HCT116 (cell line): ENCODE data around the gene TCEA3. TPM values are rescaled to one million over a fixed set of nuclear protein-coding genes. Genes with fewer than 3 reads are reported as not detected.

Experiments used
- ATAC-seq: fragments of 200-7000 bp; cut with Tn5 transposase; 2 replicates; pipeline ENCODE4 v1.9.1; 2020; ENCODE audit warnings: mild to moderate bottlenecking, moderate library complexity
- BruUV-seq: library from RNA; stranded (reverse); fragments of 400-500 nt; replicated peaks from 2 replicates; lab custom pipeline; 2021; lab: Mats Ljungman, UMichigan
- CTCF ChIA-PET: fragments of 300-600 bp; sonication (Branson Sonifier 250); formaldehyde crosslinking; loops from one replicate; lab custom pipeline; 2021; ENCODE audit warnings: antibody characterized with exemption; lab: Charles Lee
- POLR2A ChIA-PET: fragments of 300-600, 350-600 bp; sonication (Branson Sonifier 250); formaldehyde crosslinking; loops from one replicate; lab custom pipeline; 2021; ENCODE audit warnings: antibody characterized with exemption; lab: Charles Lee
- RAD21 ChIA-PET, 2 experiments: fragments of 300-600 bp; sonication (Branson Sonifier 250); formaldehyde crosslinking; loops; one replicate each; lab custom pipeline; 2023; ENCODE audit warnings: low total read pairs in 2 of 2; ENCODE audit not compliant: uncharacterized antibody in 2 of 2, unreplicated experiment in 2 of 2, low non-redundant PET in 1 of 2; lab: Charles Lee
- DNase-seq: peaks from one replicate; pipeline ENCODE4 v3.0.0-alpha.2; 2010; ENCODE audit warnings: low read depth, low spot score
- H2AFZ ChIP-seq: fragments of 200-600 bp; shearing (Covaris generic), sonication (generic); 2 replicates; pipeline ENCODE4 v1.6.1; 2017; ENCODE audit warnings: low read depth, mixed run types, mixed read lengths, antibody characterized with exemption, low read length; ENCODE audit not compliant: poor library complexity, severe bottlenecking
- H3K27ac ChIP-seq: 2 replicates; pipeline ENCODE4 v1.5.1; 2012; ENCODE audit warnings: low read depth, low read length
- H3K27me3 ChIP-seq: fragments of 200-600 bp; sonication (generic); 2 replicates; pipeline ENCODE4 v1.6.1; 2016; ENCODE audit warnings: mixed run types, low read length, mixed read lengths; ENCODE audit not compliant: insufficient read depth
- H3K36me3 ChIP-seq, 2 experiments: fragments of 200-500 bp in 1 of 2; fragments of 200-600 bp in 1 of 2; sonication (Bioruptor generic) in 1 of 2; sonication (generic) in 1 of 2; 2 replicates each; pipeline versions ENCODE4 v1.5.1 to v1.6.1; 2014 to 2016; ENCODE audit warnings: low read length in 2 of 2, inconsistent platforms in 1 of 2, mixed read lengths in 1 of 2, mixed run types in 1 of 2; ENCODE audit not compliant: insufficient read depth in 2 of 2, control insufficient read depth in 1 of 2
- H3K4me1 ChIP-seq, 2 experiments: fragments of 200-600 bp in 1 of 2; sonication (generic) in 1 of 2; 2 replicates each; pipeline versions ENCODE4 v1.5.1 to v1.6.1; 2012 to 2017; ENCODE audit warnings: low read length in 2 of 2, inconsistent platforms in 1 of 2, mild to moderate bottlenecking in 1 of 2, mixed read lengths in 1 of 2, mixed run types in 1 of 2, moderate library complexity in 1 of 2; ENCODE audit not compliant: insufficient read depth in 2 of 2, control insufficient read depth in 1 of 2
- H3K4me2 ChIP-seq: fragments of 200-600 bp; sonication (generic); 2 replicates; pipeline ENCODE4 v1.6.1; 2017; ENCODE audit warnings: mixed run types, low read length, mixed read lengths
- H3K4me3 ChIP-seq, 2 experiments: fragments of 200-600 bp in 1 of 2; sonication (generic) in 1 of 2; replicated peaks in 1 of 2; 2 replicates each; pipeline ENCODE4 v1.5.1; 2011 to 2016; ENCODE audit warnings: low read length in 2 of 2, control low read depth in 1 of 2, low read depth in 1 of 2, mild to moderate bottlenecking in 1 of 2, mixed read lengths in 1 of 2, mixed run types in 1 of 2
- H3K79me2 ChIP-seq: fragments of 200-600 bp; sonication (generic); 2 replicates; pipeline ENCODE4 v1.6.1; 2017; ENCODE audit warnings: mild to moderate bottlenecking, mixed run types, low read length, moderate library complexity, mixed read lengths; ENCODE audit not compliant: insufficient read depth
- H3K9ac ChIP-seq: fragments of 200-600 bp; sonication (generic); 2 replicates; pipeline ENCODE4 v1.6.1; 2016; ENCODE audit warnings: low read length, mixed read lengths
- H3K9me2 ChIP-seq: fragments of 200-600 bp; sonication (generic), shearing (Covaris generic); 2 replicates; pipeline ENCODE4 v1.6.1; 2017; ENCODE audit warnings: mixed run types, mild to moderate bottlenecking, moderate library complexity; ENCODE audit not compliant: insufficient read depth
- H3K9me3 ChIP-seq, 2 experiments: fragments of 200-500 bp in 1 of 2; fragments of 200-600 bp in 1 of 2; sonication (Bioruptor generic) in 1 of 2; sonication (generic) in 1 of 2; 2 replicates each; pipeline ENCODE4 v1.6.1; 2014 to 2017; ENCODE audit warnings: low read length in 2 of 2, mixed read lengths in 2 of 2, inconsistent platforms in 1 of 2, low read depth in 1 of 2, mild to moderate bottlenecking in 1 of 2, mixed run types in 1 of 2, moderate library complexity in 1 of 2; ENCODE audit not compliant: control insufficient read depth in 1 of 2, insufficient read depth in 1 of 2
- H4K20me1 ChIP-seq: fragments of 200-600 bp; sonication (generic), shearing (Covaris generic); 2 replicates; pipeline ENCODE4 v1.6.1; 2017; ENCODE audit warnings: mixed run types, mild to moderate bottlenecking, moderate library complexity; ENCODE audit not compliant: insufficient read depth
- ELF1 ChIP-seq: IDR thresholded peaks from 2 replicates; pipeline ENCODE4 v1.6.1; 2012; ENCODE audit warnings: low read depth, borderline replicate concordance
- EZH2 ChIP-seq: fragments of 200-600 bp; sonication (generic); IDR thresholded peaks from 2 replicates; pipeline ENCODE4 v1.6.1; 2017; ENCODE audit warnings: antibody characterized with exemption, mixed run types
- JUND ChIP-seq: IDR thresholded peaks from 2 replicates; pipeline ENCODE4 v1.6.1; 2012
- POLR2AphosphoS5 ChIP-seq: IDR thresholded peaks from 2 replicates; pipeline ENCODE4 v1.6.1; 2011; ENCODE audit warnings: mild to moderate bottlenecking, low read depth, low read length, moderate library complexity
- RAD21 ChIP-seq: IDR thresholded peaks from 2 replicates; pipeline ENCODE4 v1.6.1; 2012; ENCODE audit warnings: low read depth, mild to moderate bottlenecking
- SP1 ChIP-seq: IDR thresholded peaks from 2 replicates; pipeline ENCODE4 v1.6.1; 2012; ENCODE audit warnings: low read depth
- SRF ChIP-seq: IDR thresholded peaks from 2 replicates; pipeline ENCODE4 v1.6.1; 2012; ENCODE audit warnings: low read depth
- TCF7L2 ChIP-seq: IDR thresholded peaks from 2 replicates; pipeline ENCODE4 v1.7.0; 2011; ENCODE audit warnings: borderline replicate concordance, inconsistent platforms; ENCODE audit not compliant: insufficient read depth, insufficient read length; ENCODE audit errors: extremely low read depth
- YY1 ChIP-seq: IDR thresholded peaks from 2 replicates; pipeline ENCODE4 v1.6.1; 2011; ENCODE audit warnings: low read length, low read depth, moderate library complexity, mild to moderate bottlenecking; ENCODE audit not compliant: insufficient replicate concordance; ENCODE audit errors: extremely low read depth
- ZFX ChIP-seq: fragments of 450-650 bp; IDR thresholded peaks from 2 replicates; pipeline ENCODE4 v1.6.1; 2017
- intact Hi-C: fragments of 100-400 bp; cut with micrococcal nuclease; formaldehyde crosslinking; loops from 2 replicates; pipeline ENCODE4 v1.10.0; 2022
- total RNA-seq: library from RNA; stranded (reverse); gene quantifications from one replicate; pipeline ENCODE4 v1.2.1, GENCODE V29; 2021; ENCODE audit not compliant: unreplicated experiment
- TF ChIP-seq, protein P1 (sequence below), 3 experiments: fragments of 200-600 bp in 1 of 3; sonication (generic) in 1 of 3; IDR thresholded peaks in 2 of 3; conservative IDR thresholded peaks in 1 of 3; 2 replicates each; pipeline ENCODE4 v1.5.1; 2012 to 2017; ENCODE audit warnings: low read depth in 2 of 3, low read length in 2 of 3, antibody characterized with exemption in 1 of 3, borderline replicate concordance in 1 of 3, control low read depth in 1 of 3, mild to moderate bottlenecking in 1 of 3, mixed read lengths in 1 of 3, mixed run types in 1 of 3, moderate library complexity in 1 of 3; ENCODE audit not compliant: insufficient read depth in 1 of 3
- TF ChIP-seq, protein P2 (sequence below): IDR thresholded peaks from 2 replicates; pipeline ENCODE4 v1.6.1; 2012; ENCODE audit warnings: low read depth
- TF ChIP-seq, protein P3 (sequence below): IDR thresholded peaks from 2 replicates; pipeline ENCODE4 v1.6.1; 2012

The TCEA3 gene
- total RNA-seq, 1 experiment from 2014 or later = 3.7 TPM

DNA sequence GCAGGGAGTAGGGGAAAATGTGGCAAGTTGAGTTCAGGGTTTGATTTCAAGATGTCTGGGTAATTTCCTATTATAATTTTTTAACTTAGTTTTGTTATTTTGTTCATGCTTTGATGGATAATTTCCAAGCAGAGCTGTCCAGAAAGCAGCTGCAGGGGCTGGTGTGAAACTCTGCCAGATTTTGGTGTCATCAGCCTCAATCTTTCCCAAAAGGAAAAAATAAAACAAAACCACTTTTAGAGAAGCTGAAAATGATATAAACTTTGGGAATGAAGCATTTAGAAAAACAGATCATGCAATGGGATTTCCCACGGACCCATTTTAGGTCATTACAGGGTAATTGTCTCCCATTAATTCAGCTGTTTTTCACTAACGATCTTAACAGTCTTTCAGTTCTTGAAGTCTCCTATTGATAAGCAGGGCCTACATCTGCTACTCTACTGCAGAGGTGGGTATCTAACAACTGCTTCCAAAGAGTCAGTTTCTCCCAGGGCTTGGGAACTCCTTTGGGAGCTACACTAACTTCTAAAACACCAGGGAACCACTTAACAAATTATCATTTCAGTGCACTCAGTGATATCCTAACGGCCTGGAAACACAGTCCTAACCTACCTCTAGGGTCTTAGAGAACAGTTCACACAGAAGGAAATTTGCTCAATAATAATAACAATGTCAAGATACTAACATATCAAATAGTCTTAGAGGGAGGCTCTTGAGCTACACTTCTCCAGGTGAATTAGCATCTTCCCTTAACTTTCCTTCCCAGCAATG, 67.2 kb downstream of the TCEA3 start (continued):
- TF ChIP-seq, protein P1, sequence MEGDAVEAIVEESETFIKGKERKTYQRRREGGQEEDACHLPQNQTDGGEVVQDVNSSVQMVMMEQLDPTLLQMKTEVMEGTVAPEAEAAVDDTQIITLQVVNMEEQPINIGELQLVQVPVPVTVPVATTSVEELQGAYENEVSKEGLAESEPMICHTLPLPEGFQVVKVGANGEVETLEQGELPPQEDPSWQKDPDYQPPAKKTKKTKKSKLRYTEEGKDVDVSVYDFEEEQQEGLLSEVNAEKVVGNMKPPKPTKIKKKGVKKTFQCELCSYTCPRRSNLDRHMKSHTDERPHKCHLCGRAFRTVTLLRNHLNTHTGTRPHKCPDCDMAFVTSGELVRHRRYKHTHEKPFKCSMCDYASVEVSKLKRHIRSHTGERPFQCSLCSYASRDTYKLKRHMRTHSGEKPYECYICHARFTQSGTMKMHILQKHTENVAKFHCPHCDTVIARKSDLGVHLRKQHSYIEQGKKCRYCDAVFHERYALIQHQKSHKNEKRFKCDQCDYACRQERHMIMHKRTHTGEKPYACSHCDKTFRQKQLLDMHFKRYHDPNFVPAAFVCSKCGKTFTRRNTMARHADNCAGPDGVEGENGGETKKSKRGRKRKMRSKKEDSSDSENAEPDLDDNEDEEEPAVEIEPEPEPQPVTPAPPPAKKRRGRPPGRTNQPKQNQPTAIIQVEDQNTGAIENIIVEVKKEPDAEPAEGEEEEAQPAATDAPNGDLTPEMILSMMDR (IDR thresholded peaks at IDR 0.05 in 2 of 3, conservative IDR thresholded peaks at IDR 0.05 in 1 of 3; ENCODE audit: borderline replicate concordance in 1 of 3, insufficient read depth in 1 of 3, low read depth in 2 of 3, low read length in 2 of 3) = no peak
- no peak for TF ChIP-seq ELF1

DNA sequence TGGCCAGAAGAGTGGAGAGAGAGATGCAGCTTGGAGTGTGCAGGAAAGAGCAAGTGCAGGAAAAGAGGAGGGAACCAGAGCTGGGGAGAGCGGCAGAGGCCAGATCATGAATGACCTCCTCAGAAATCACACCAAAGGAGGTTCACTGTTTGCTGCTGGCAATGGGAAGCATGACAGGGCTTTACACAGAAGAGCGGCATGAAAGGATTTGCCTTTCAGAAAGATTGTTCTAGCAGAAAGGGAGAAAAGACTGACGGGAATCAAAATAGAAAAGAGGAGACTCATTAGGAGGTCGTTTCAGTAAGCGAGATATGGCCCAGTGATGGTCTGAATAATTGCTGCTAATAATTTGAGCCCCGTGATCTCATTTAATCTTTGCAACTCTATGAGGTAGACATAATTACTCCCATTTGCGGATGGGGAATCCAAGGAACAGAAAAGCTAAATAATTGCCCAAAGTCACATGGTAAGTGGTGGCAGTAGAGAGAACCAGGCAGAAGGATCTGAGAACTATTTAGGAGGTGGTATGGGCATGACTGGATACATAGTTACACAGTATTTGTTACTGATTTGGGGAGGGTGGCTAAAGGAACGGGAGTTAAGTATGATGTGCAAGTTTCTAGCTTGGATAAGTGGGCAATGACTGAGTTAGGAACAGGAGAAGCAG, 67.9 kb downstream of the TCEA3 start:
- H3K27ac ChIP-seq = no peak overlapping the region
- no peak for DNase-seq
- H3K79me2 ChIP-seq = no peaks in the 10 kb centered on the region
- ATAC-seq = no peak
- no peak overlapping the region for H2AFZ ChIP-seq
- ChIA-PET CTCF (no interaction called here), RAD21 (no interaction called here), POLR2A (interaction anchor here (1.5 to 1.7 kb wide), 2 partner anchors 11 to 12 kb away, joined by 3 to 5 read pairs; partner anchors contain the start of gene HNRNPR)
- peaks cover 0 to 7% of the 10 kb centered on the region in 2 experiments; a peak in 1 of 4 replicates for H3K4me1 ChIP-seq
- peaks cover 12 to 20% of the 10 kb centered on the region in 2 experiments; a peak in 3 of 4 replicates for H3K9me3 ChIP-seq
- intact Hi-C loops = loop anchor here (1.0 kb wide), 1 partner anchor 26 kb away; no protein-coding TSS in a partner anchor
- H3K9me2 ChIP-seq = no peaks in the 10 kb centered on the region
- H4K20me1 ChIP-seq = no peaks in the 10 kb centered on the region
- no peak overlapping the region for H3K9ac ChIP-seq
- no peak for TF ChIP-seq ZFX
- no peak for TF ChIP-seq ELF1
- no peak for TF ChIP-seq POLR2AphosphoS5
- TF ChIP-seq SRF = no peak
- TF ChIP-seq JUND = no peak
- TF ChIP-seq EZH2 = no peak
- TF ChIP-seq TCF7L2 = no peak
- TF ChIP-seq, protein P1 (IDR thresholded peaks at IDR 0.05 in 2 of 3, conservative IDR thresholded peaks at IDR 0.05 in 1 of 3; ENCODE audit: borderline replicate concordance in 1 of 3, insufficient read depth in 1 of 3, low read depth in 2 of 3, low read length in 2 of 3) = no peak
- TF ChIP-seq, protein P2, sequence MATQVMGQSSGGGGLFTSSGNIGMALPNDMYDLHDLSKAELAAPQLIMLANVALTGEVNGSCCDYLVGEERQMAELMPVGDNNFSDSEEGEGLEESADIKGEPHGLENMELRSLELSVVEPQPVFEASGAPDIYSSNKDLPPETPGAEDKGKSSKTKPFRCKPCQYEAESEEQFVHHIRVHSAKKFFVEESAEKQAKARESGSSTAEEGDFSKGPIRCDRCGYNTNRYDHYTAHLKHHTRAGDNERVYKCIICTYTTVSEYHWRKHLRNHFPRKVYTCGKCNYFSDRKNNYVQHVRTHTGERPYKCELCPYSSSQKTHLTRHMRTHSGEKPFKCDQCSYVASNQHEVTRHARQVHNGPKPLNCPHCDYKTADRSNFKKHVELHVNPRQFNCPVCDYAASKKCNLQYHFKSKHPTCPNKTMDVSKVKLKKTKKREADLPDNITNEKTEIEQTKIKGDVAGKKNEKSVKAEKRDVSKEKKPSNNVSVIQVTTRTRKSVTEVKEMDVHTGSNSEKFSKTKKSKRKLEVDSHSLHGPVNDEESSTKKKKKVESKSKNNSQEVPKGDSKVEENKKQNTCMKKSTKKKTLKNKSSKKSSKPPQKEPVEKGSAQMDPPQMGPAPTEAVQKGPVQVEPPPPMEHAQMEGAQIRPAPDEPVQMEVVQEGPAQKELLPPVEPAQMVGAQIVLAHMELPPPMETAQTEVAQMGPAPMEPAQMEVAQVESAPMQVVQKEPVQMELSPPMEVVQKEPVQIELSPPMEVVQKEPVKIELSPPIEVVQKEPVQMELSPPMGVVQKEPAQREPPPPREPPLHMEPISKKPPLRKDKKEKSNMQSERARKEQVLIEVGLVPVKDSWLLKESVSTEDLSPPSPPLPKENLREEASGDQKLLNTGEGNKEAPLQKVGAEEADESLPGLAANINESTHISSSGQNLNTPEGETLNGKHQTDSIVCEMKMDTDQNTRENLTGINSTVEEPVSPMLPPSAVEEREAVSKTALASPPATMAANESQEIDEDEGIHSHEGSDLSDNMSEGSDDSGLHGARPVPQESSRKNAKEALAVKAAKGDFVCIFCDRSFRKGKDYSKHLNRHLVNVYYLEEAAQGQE = no peak
- no peak for TF ChIP-seq SP1
- TF ChIP-seq, protein P3, sequence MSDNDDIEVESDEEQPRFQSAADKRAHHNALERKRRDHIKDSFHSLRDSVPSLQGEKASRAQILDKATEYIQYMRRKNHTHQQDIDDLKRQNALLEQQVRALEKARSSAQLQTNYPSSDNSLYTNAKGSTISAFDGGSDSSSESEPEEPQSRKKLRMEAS = no peak
- TF ChIP-seq RAD21 = no peak
- no peak for TF ChIP-seq YY1
- H3K27me3 ChIP-seq = no peaks in the 10 kb centered on the region
- no TSS peak for BruUV-seq
- H3K4me2 ChIP-seq = no peak overlapping the region
- no peak overlapping the region for H3K4me3 ChIP-seq
- H3K36me3 ChIP-seq = peaks cover 2 to 9% of the 10 kb centered on the region in 2 experiments; a peak in 3 of 4 replicates
